ENCODE data around the gene IFI35.
"Not testable (repeated sequence)": the region's sequence is repeated elsewhere in the genome, so short reads cannot be mapped to it uniquely, and the experiment has no call there.

Gene IFI35

GRCh38 chr17:43042025-43042628, 35.5 kb downstream of the IFI35 start:
- no peak overlapping the region for H3K4me3 ChIP-seq (ENCODE audit: low read length)
- TF ChIP-seq ZNF274 (IDR thresholded peaks at IDR 0.05; ENCODE audit: low read depth, low read length) = no peak

DNA sequence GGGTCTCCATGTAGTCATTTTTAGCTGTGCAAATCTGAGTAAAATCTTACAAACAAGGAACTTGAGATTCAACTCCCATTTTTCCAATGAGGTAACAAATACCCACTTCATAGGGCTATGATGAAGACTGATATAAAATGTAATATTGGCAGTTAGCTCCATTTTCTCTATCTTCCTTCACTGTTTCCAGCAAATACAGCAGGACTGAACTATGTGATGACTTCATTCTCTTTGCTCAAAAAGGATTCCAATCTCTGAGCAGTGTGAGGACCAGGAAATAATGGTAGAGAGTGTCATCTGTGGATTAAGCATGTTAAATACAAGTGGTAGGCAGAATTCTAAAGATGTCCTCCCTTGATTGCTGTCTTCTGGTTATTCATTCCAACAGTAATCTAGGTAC, 36.7 kb downstream of the IFI35 start:
- TF ChIP-seq ZNF274 (IDR thresholded peaks at IDR 0.05; ENCODE audit: low read depth, low read length) = no peak
- no peak overlapping the region for H3K4me3 ChIP-seq (ENCODE audit: low read length)

DNA sequence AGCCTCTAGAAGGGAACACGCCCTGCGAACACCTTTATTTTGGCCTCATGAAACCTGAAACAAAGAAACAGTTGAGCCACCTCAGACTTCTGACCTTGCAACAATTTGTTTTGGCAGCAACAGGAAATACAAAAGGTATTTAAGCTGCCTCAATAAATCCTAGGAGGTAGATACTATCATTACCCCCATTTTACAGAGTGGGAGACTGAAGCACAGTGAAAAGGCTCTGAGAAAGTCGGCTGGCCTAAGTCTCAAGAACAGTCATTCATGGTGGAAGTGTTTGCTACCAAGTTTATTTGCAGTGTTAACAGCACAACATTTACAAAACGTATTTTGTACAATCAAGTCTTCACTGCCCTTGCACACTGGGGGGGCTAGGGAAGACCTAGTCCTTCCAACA, 37.4 kb downstream of the IFI35 start:
- TF ChIP-seq ZNF274 (IDR thresholded peaks at IDR 0.05; ENCODE audit: low read depth, low read length) = no peak
- H3K4me3 ChIP-seq (ENCODE audit: low read length) = no peak overlapping the region

GRCh38 chr17:43051969-43052368, 45.4 kb downstream of the IFI35 start:
- no peak overlapping the region for H3K4me3 ChIP-seq (ENCODE audit: low read length)
- TF ChIP-seq ZNF274 (IDR thresholded peaks at IDR 0.05; ENCODE audit: low read depth, low read length) = no peak

DNA sequence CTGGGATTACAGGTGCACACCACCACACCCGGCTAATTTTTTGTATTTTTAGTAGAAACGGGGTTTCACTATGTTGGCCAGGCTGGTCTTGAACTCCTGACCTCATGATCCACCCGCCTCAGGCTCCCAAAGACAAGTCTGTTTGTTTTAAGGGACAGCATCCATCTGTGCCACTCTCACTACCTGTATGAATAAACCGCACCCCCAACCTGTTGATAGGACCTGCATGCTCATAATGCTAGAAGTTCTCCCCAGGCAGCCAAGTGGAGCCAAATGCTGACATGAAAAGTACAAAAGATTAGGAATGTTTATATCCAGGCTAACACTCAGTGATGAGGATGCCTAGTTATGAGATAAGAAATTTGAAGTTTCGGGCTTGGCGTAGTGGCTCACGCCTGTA, 46.4 kb downstream of the IFI35 start:
- not testable (repeated sequence) for H3K4me3 ChIP-seq (ENCODE audit: low read length)

DNA sequence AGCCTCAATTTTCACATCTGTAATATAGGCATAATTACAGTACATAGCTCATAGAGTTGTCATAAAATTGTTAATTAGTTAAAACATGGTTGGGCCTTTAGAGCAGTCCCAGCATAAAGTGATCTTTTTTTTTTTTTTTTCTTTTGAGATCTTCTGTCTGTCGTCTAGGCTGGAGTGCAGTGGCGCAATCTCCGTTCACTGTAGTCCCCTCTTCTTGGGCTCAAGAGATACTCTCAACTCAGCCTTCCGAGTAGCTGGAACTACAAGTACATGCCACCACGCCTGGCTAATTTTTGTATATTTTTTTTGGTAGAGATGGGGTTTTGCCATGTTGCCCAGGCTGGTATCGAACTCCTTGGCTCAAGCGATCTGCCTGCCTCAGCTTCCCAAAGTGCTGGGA, 49.5 kb downstream of the IFI35 start:
- H3K4me3 ChIP-seq (ENCODE audit: low read length) = no peak overlapping the region
- no peak for TF ChIP-seq ZNF274 (IDR thresholded peaks at IDR 0.05; ENCODE audit: low read depth, low read length)

DNA sequence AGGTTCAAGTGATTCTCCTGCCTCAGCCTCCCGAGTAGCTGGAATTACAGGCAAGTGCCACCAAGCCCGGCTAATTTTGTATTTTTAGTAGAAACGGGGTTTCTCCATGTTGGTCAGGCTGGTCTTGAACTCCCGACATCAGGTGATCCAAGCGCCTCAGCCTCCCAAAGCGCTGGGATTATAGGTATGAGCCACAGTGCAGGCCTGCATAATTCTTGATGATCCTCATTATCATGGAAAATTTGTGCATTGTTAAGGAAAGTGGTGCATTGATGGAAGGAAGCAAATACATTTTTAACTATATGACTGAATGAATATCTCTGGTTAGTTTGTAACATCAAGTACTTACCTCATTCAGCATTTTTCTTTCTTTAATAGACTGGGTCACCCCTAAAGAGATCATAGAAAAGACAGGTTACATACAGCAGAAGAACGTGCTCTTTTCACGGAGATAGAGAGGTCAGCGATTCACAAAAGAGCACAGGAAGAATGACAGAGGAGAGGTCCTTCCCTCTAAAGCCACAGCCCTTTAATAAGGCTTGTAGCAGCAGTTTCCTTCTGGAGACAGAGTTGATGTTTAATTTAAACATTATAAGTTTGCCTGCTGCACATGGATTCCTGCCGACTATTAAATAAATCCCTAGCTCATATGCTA, 56.5 kb downstream of the IFI35 start:
- H3K4me3 ChIP-seq (ENCODE audit: low read length) = no peak overlapping the region
- no peak for TF ChIP-seq ZNF274 (IDR thresholded peaks at IDR 0.05; ENCODE audit: low read depth, low read length)
